BJ (cell line): ENCODE measurements around the gene TPM1. TPM values are rescaled to one million over a fixed set of nuclear protein-coding genes. Genes with fewer than 3 reads are reported as not detected.

Source experiments
- CTCF ChIA-PET: fragments of 350-600 bp; formaldehyde crosslinking; extraction: SDS; loops from one replicate; lab custom pipeline; 2021; ENCODE audit warnings: antibody characterized with exemption, inconsistent platforms; lab: Yijun Ruan, JAX
- POLR2A ChIA-PET: fragments of 300-600 bp; sonication (Branson Sonifier 250); formaldehyde crosslinking; extraction: SDS; loops from one replicate; lab custom pipeline; 2021; ENCODE audit warnings: antibody characterized with exemption; lab: Charles Lee
- DNase-seq: peaks from one replicate; pipeline ENCODE4 v3.0.0-alpha.2; 2011; ENCODE audit warnings: low read depth
- H3K27me3 ChIP-seq: 2 replicates; pipeline ENCODE4 v1.6.0; 2011; ENCODE audit warnings: low read length; ENCODE audit not compliant: control insufficient read depth, insufficient read depth
- H3K36me3 ChIP-seq: 2 replicates; pipeline ENCODE4 v1.5.1; 2011; ENCODE audit warnings: low read length; ENCODE audit not compliant: control insufficient read depth, insufficient read depth
- H3K4me3 ChIP-seq: 2 replicates; pipeline ENCODE4 v1.5.1; 2011; ENCODE audit warnings: low read depth, mild to moderate bottlenecking, control low read depth, low read length
- CTCF ChIP-seq: IDR thresholded peaks from 2 replicates; pipeline ENCODE4 v1.5.1; 2011; ENCODE audit warnings: low read depth, mild to moderate bottlenecking, control low read depth, inconsistent platforms, low read length, moderate library complexity; ENCODE audit not compliant: insufficient read depth
- polyA plus RNA-seq: library from polyadenylated mRNA; depleted of rRNA; stranded (reverse); fragments of >200 nt; gene quantifications from 2 replicates; pipeline ENCODE4 v1.2.3, GENCODE V29; 2011

TPM1 gene
- polyA plus RNA-seq, 1 experiment, result 1,575 TPM

- ChIA-PET CTCF (interaction anchor here (0.9 kb wide), 1 partner anchor 16 kb away, joined by 5 read pairs; no protein-coding TSS in a partner anchor), POLR2A (no interaction called here)
Observed at GRCh38 chr15:63077952-63078351, 35.4 kb downstream of the TPM1 start.

GRCh38 chr15:63079947-63080626 is 37.5 kb downstream of the TPM1 start:
- no peaks in the 10 kb centered on the region for H3K36me3 ChIP-seq
- ChIA-PET POLR2A (no interaction called here), CTCF (interaction anchor here (1.0 to 1.1 kb wide), 3 partner anchors 9 to 298 kb away, joined by 3 to 4 read pairs (median 3); no protein-coding TSS in a partner anchor)
- no peaks in the 10 kb centered on the region for H3K27me3 ChIP-seq
- no peak overlapping the region for H3K4me3 ChIP-seq
- TF ChIP-seq CTCF, result no peak
- DNase-seq, result no peak

More at GRCh38 chr15:63077952-63078351, 35.4 kb downstream of the TPM1 start:
- no peak for TF ChIP-seq CTCF
- no peak for DNase-seq
- no peaks in the 10 kb centered on the region for H3K27me3 ChIP-seq
- no peak overlapping the region for H3K4me3 ChIP-seq
- H3K36me3 ChIP-seq, result no peaks in the 10 kb centered on the region

GRCh38 chr15:63080634-63081250 is 38.2 kb downstream of the TPM1 start:
- no peak for TF ChIP-seq CTCF
- no peaks in the 10 kb centered on the region for H3K36me3 ChIP-seq
- H3K4me3 ChIP-seq, result no peak overlapping the region
- H3K27me3 ChIP-seq, result no peaks in the 10 kb centered on the region
- no peak for DNase-seq
- POLR2A ChIA-PET, result no interaction called here
- CTCF ChIA-PET, result interaction anchor here (1.0 to 1.1 kb wide), 2 partner anchors 8 to 12 kb away, joined by 3 to 4 read pairs; no protein-coding TSS in a partner anchor

GRCh38 chr15:63082366-63082765 is 39.8 kb downstream of the TPM1 start:
- POLR2A ChIA-PET, result no interaction called here

More at GRCh38 chr15:63082366-63082765, 39.8 kb downstream of the TPM1 start:
- Histone ChIP-seq H3K36me3 (no peaks in the 10 kb centered on the region), H3K27me3 (no peaks in the 10 kb centered on the region), H3K4me3 (no peak overlapping the region)
- CTCF ChIA-PET, result no interaction called here
- no peak for DNase-seq
- TF ChIP-seq CTCF, result no peak
